Measurements from ENCODE around the gene ELN.

ELN gene

GRCh38 chr7:74025146-74025545, 2.8 kb upstream of the ELN start:
- DNase-seq (ENCODE audit: low spot score) = peak; percentile 5

GRCh38 chr7:74025730-74026129, 2.2 kb upstream of the ELN start:
- no peak for DNase-seq (ENCODE audit: low spot score)

GRCh38 chr7:74026406-74026902, 1.5 kb upstream of the ELN start:
- no peak for DNase-seq (ENCODE audit: low spot score)

- peak; percentile 51 for DNase-seq (ENCODE audit: low spot score)
Observed at GRCh38 chr7:74026903-74027682, 880 bp upstream of the ELN start.

GRCh38 chr7:74028321-74028838, 407 bp downstream of the ELN start:
- no peak for DNase-seq (ENCODE audit: low spot score)

- no peak for DNase-seq (ENCODE audit: low spot score)
Observed at GRCh38 chr7:74029089-74029785, 1.3 kb downstream of the ELN start.

- DNase-seq (ENCODE audit: low spot score) = no peak
Observed at GRCh38 chr7:74029991-74030415, 2.0 kb downstream of the ELN start.

GRCh38 chr7:74030861-74031260, 2.9 kb downstream of the ELN start:
- no peak for DNase-seq (ENCODE audit: low spot score)

GRCh38 chr7:74031403-74032190, 3.6 kb downstream of the ELN start:
- DNase-seq (ENCODE audit: low spot score) = no peak

- no peak for DNase-seq (ENCODE audit: low spot score)
Observed at GRCh38 chr7:74032191-74032490, 4.2 kb downstream of the ELN start.

GRCh38 chr7:74032624-74033371, 4.8 kb downstream of the ELN start:
- no peak for DNase-seq (ENCODE audit: low spot score)

- no peak for DNase-seq (ENCODE audit: low spot score)
Observed at GRCh38 chr7:74033372-74034311, 5.7 kb downstream of the ELN start.

GRCh38 chr7:74037609-74038008, 9.6 kb downstream of the ELN start:
- DNase-seq (ENCODE audit: low spot score) = no peak

GRCh38 chr7:74038194-74038961, 10.4 kb downstream of the ELN start:
- DNase-seq (ENCODE audit: low spot score) = no peak

GRCh38 chr7:74039337-74039736, 11.4 kb downstream of the ELN start:
- no peak for DNase-seq (ENCODE audit: low spot score)

- DNase-seq (ENCODE audit: low spot score) = no peak
Observed at GRCh38 chr7:74040101-74040790, 12.3 kb downstream of the ELN start.

- DNase-seq (ENCODE audit: low spot score) = no peak
Observed at GRCh38 chr7:74040791-74041520, 13.0 kb downstream of the ELN start.

- no peak for DNase-seq (ENCODE audit: low spot score)
Observed at GRCh38 chr7:74042746-74043522, 15.0 kb downstream of the ELN start.

Measured in kidney tubule cell (primary cell).